Caco-2 (cell line): ENCODE results near the gene ALKBH5. TPM values are rescaled to one million over a fixed set of nuclear protein-coding genes. Genes with fewer than 3 reads are reported as not detected.

ENCODE experiments used
- BruUV-seq: library from RNA; stranded (reverse); fragments of 400-500 nt; replicated peaks from 2 replicates; lab custom pipeline; 2021; lab: Mats Ljungman, UMichigan
- CTCF ChIA-PET: fragments of 300-600 bp; sonication (Branson Sonifier 250); formaldehyde crosslinking; loops from one replicate; lab custom pipeline; 2022; ENCODE audit warnings: antibody characterized with exemption; lab: Charles Lee
- POLR2A ChIA-PET: fragments of 300-600 bp; sonication (Branson Sonifier 250); formaldehyde crosslinking; loops from one replicate; lab custom pipeline; 2022; ENCODE audit warnings: antibody characterized with exemption; lab: Charles Lee
- DNase-seq, 2 experiments: peaks; one replicate each; pipeline versions ENCODE4 v3.0.0 to v3.0.0-alpha.2; 2020 to 2022
- H3K27me3 ChIP-seq: replicated peaks from 2 replicates; pipeline ENCODE4 v1.6.0; 2011; ENCODE audit warnings: low read length; ENCODE audit not compliant: control insufficient read depth, insufficient read depth
- H3K36me3 ChIP-seq: 2 replicates; pipeline ENCODE4 v1.5.1; 2011; ENCODE audit warnings: low read length; ENCODE audit not compliant: control insufficient read depth, insufficient read depth
- H3K4me1 ChIP-seq: fragments of 250-450 bp; sonication (Bioruptor Pico); 2 replicates; pipeline ENCODE4 v1.5.1; 2020; ENCODE audit warnings: mild to moderate bottlenecking
- H3K4me3 ChIP-seq: 2 replicates; pipeline ENCODE4 v1.5.1; 2011; ENCODE audit warnings: low read depth, mild to moderate bottlenecking, control low read depth, low read length
- H3K9me3 ChIP-seq: fragments of 250-450 bp; sonication (Bioruptor Pico); 2 replicates; pipeline ENCODE4 v1.5.1; 2020; ENCODE audit warnings: mild to moderate bottlenecking, moderate library complexity
- H3K27ac Mint-ChIP-seq: one replicate; pipeline ENCODE4 v1.8.0; 2022; ENCODE audit warnings: mixed read lengths; ENCODE audit not compliant: unreplicated experiment
- H3K27me3 Mint-ChIP-seq: one replicate; pipeline ENCODE4 v1.8.0; 2022; ENCODE audit warnings: mixed read lengths; ENCODE audit not compliant: insufficient read depth, unreplicated experiment
- H3K36me3 Mint-ChIP-seq: one replicate; pipeline ENCODE4 v1.8.0; 2022; ENCODE audit warnings: mild to moderate bottlenecking, mixed read lengths; ENCODE audit not compliant: insufficient read depth, unreplicated experiment
- H3K4me1 Mint-ChIP-seq: one replicate; pipeline ENCODE4 v1.8.0; 2022; ENCODE audit warnings: low read depth, mixed read lengths; ENCODE audit not compliant: unreplicated experiment
- H3K4me3 Mint-ChIP-seq: one replicate; pipeline ENCODE4 v1.8.0; 2022; ENCODE audit warnings: mild to moderate bottlenecking, moderate library complexity, mixed read lengths; ENCODE audit not compliant: unreplicated experiment
- H3K9me3 Mint-ChIP-seq: one replicate; pipeline ENCODE4 v1.8.0; 2022; ENCODE audit warnings: mixed read lengths; ENCODE audit not compliant: unreplicated experiment
- intact Hi-C: fragments of 100-400 bp; cut with micrococcal nuclease; formaldehyde crosslinking; loops from one replicate; pipeline ENCODE4 v1.10.0; 2022; ENCODE audit not compliant: unreplicated experiment
- total RNA-seq: library from RNA; stranded (reverse); gene quantifications from 2 replicates; pipeline ENCODE4 v1.2.3, GENCODE V29; 2022
- TF ChIP-seq, protein P1 (sequence below), 2 experiments: fragments of 200-600 bp in 1 of 2; IDR thresholded peaks; 1 replicate in 1 of 2; 2 replicates in 1 of 2; pipeline versions ENCODE4 v1.5.1 to v1.8.0; 2011 to 2022; ENCODE audit warnings: antibody characterized with exemption in 1 of 2, control low read depth in 1 of 2, inconsistent platforms in 1 of 2, low read depth in 1 of 2, low read length in 1 of 2, mild to moderate bottlenecking in 1 of 2, moderate library complexity in 1 of 2; ENCODE audit not compliant: insufficient read depth in 1 of 2, severe bottlenecking in 1 of 2, unreplicated experiment in 1 of 2

The ALKBH5 gene
- total RNA-seq, 1 experiment from 2014 or later, result 101 TPM

DNA sequence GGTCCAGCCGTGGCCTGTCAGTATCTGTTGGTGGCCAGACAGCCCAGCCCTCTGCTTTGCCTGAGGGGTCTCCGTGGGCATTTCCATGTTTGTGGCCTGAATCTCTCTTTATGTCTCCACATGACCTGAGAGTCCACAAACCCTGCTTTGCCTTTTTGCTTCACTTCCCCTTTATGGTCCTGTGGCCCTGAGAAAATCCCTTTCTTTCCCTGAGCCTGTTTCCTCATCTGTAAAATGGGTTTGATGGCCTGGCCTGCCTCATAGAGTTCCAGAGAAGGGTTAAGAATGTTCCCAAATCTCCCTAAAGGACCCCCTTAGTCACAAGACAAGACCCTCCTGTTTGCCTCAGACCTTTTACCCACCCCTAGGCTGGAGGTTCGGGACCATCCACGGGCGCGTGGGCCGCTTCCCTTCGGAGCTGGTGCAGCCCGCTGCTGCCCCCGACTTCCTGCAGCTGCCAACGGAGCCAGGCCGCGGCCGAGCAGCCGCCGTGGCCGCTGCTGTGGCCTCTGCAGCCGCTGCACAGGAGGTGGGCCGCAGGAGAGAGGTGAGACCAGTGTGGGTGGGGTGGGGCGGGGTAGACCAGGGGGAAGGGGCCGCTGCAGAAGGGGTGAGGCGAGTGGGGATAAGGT is 26.2 kb upstream of the ALKBH5 start:
- CTCF ChIA-PET, result no interaction called here

DNA sequence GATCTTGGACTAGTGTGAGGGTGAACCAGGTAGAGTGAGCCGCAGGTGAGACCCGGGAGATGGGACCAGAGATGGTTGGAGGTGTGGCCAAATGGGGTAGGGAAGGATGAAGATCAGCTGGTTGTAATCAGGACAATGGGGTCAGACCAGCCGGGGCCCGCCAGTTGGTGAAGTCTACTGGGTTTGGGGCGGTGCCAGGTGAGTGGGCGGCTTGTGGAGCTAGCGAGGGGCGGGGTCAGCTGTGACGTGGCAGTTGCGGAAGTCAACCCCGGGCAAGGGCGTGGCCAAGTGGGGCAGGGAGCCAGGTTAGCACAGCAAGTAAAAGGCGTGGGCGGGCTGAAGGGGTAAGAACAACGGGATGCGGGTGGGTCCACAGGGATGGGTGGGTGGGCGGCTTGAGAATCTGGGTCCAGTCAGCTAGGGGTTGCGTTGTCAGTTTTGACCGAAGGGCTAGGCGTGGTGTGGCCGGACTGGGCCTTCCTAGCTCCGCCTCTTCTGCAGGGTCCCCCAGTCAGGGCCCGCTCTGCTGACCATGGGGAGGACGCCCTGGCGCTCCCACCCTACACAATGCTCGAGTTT is 25.5 kb upstream of the ALKBH5 start:
- H3K4me3 Mint-ChIP-seq, result no peak overlapping the region
- H3K36me3 ChIP-seq, result no peaks in the 10 kb centered on the region
- H3K27me3 Mint-ChIP-seq, result no peaks in the 10 kb centered on the region
- H3K36me3 Mint-ChIP-seq, result no peaks in the 10 kb centered on the region
- peaks cover 4% of the 10 kb centered on the region for H3K4me1 ChIP-seq
- H3K4me3 ChIP-seq, result no peak overlapping the region
- ChIA-PET CTCF (no interaction called here), POLR2A (no interaction called here)
- BruUV-seq, result no TSS peak
- H3K4me1 Mint-ChIP-seq, result peaks cover 7% of the 10 kb centered on the region
- intact Hi-C loops, result no loop called here
- H3K9me3 ChIP-seq, result no peaks in the 10 kb centered on the region
- H3K9me3 Mint-ChIP-seq, result no peaks in the 10 kb centered on the region
- H3K27ac Mint-ChIP-seq, result no peak overlapping the region
- no peaks in the 10 kb centered on the region for H3K27me3 ChIP-seq
- TF ChIP-seq, protein P1, sequence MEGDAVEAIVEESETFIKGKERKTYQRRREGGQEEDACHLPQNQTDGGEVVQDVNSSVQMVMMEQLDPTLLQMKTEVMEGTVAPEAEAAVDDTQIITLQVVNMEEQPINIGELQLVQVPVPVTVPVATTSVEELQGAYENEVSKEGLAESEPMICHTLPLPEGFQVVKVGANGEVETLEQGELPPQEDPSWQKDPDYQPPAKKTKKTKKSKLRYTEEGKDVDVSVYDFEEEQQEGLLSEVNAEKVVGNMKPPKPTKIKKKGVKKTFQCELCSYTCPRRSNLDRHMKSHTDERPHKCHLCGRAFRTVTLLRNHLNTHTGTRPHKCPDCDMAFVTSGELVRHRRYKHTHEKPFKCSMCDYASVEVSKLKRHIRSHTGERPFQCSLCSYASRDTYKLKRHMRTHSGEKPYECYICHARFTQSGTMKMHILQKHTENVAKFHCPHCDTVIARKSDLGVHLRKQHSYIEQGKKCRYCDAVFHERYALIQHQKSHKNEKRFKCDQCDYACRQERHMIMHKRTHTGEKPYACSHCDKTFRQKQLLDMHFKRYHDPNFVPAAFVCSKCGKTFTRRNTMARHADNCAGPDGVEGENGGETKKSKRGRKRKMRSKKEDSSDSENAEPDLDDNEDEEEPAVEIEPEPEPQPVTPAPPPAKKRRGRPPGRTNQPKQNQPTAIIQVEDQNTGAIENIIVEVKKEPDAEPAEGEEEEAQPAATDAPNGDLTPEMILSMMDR (IDR thresholded peaks at IDR 0.05; ENCODE audit: insufficient read depth in 1 of 2, low read depth in 1 of 2, low read length in 1 of 2, severe bottlenecking in 1 of 2, unreplicated experiment in 1 of 2), result no peak
- peak; percentile 34 to 70 for DNase-seq

More for the DNA sequence above, 26.2 kb upstream of the ALKBH5 start:
- intact Hi-C loops, result no loop called here
- no peak for DNase-seq
- BruUV-seq, result no TSS peak
- Mint-ChIP-seq H3K36me3 (no peaks in the 10 kb centered on the region), H3K4me1 (peaks cover 7% of the 10 kb centered on the region), H3K9me3 (no peaks in the 10 kb centered on the region), H3K27me3 (no peaks in the 10 kb centered on the region), H3K27ac (no peak overlapping the region), H3K4me3 (no peak overlapping the region)
- TF ChIP-seq, protein P1 (IDR thresholded peaks at IDR 0.05; ENCODE audit: insufficient read depth in 1 of 2, low read depth in 1 of 2, low read length in 1 of 2, severe bottlenecking in 1 of 2, unreplicated experiment in 1 of 2), result no peak
- POLR2A ChIA-PET, result no interaction called here
- H3K27me3 ChIP-seq, result no peaks in the 10 kb centered on the region
- peaks cover 3% of the 10 kb centered on the region; the same call in 1 of the 2 replicates for H3K4me1 ChIP-seq
- H3K36me3 ChIP-seq, result no peaks in the 10 kb centered on the region
- no peak overlapping the region for H3K4me3 ChIP-seq
- H3K9me3 ChIP-seq, result no peaks in the 10 kb centered on the region

DNA sequence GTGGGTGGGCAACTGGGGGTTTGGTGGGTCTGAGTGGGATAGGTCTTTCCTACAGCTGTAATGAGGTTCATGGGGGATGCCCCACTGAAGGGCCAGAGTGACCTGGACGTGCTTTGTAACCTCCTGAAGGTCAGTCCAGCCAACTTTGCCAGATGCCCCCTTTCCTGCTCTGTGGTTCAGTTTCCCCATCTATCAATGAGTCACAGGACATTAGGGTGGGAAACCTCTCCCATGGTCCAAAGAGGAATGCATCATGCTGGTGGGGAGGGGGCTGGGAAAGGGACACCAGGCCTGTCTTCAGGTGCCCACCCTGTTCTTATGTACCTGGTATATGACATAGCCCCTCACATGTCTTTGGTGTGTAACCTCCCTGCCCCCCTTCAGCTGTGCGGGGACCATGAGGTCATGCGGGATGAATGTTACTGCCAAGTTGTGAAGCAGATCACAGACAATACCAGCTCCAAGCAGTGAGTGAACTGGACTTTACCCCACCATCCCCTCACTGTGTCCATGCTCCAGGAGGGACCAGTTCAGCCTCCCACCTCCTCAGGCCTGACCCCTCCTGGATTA is 24.0 kb upstream of the ALKBH5 start:
- H3K4me1 Mint-ChIP-seq, result peaks cover 17% of the 10 kb centered on the region
- H3K4me3 Mint-ChIP-seq, result no peak overlapping the region
- H3K27ac Mint-ChIP-seq, result no peak overlapping the region
- Histone ChIP-seq H3K9me3 (no peaks in the 10 kb centered on the region), H3K4me3 (no peak overlapping the region), H3K36me3 (no peaks in the 10 kb centered on the region), H3K4me1 (peaks cover 9% of the 10 kb centered on the region), H3K27me3 (no peaks in the 10 kb centered on the region)
- H3K36me3 Mint-ChIP-seq, result no peaks in the 10 kb centered on the region
- POLR2A ChIA-PET, result no interaction called here
- H3K9me3 Mint-ChIP-seq, result no peaks in the 10 kb centered on the region
- BruUV-seq, result no TSS peak
- no peaks in the 10 kb centered on the region for H3K27me3 Mint-ChIP-seq
- DNase-seq, result no peak
- CTCF ChIA-PET, result no interaction called here
- intact Hi-C loops, result no loop called here
- TF ChIP-seq, protein P1 (IDR thresholded peaks at IDR 0.05; ENCODE audit: insufficient read depth in 1 of 2, low read depth in 1 of 2, low read length in 1 of 2, severe bottlenecking in 1 of 2, unreplicated experiment in 1 of 2), result no peak
